ENCODE measurements around the gene CNNM3.
A peak's percentile ranks its signal among the peaks of the same experiment; 100 is the strongest.

CNNM3 gene

GRCh38 chr2:96807127-96807471, 9.0 kb upstream of the CNNM3 start:
- H3K79me2 ChIP-seq (ENCODE audit: insufficient read depth, low read length): no peaks in the 10 kb centered on the region
- H3K9ac ChIP-seq (ENCODE audit: low read length): peak overlapping the region; percentile 14; the same call in 1 of the 2 replicates
- H3K9me3 ChIP-seq (ENCODE audit: insufficient read depth, low read length): no peaks in the 10 kb centered on the region
- peak overlapping the region; percentile 94 for H2AFZ ChIP-seq (ENCODE audit: low read depth, low read length, severe bottlenecking)
- H3K4me2 ChIP-seq (ENCODE audit: low read depth, low read length, poor library complexity, severe bottlenecking): peak overlapping the region; percentile 75
- peaks cover 5% of the 10 kb centered on the region; the same call in 1 of the 2 replicates for H3F3A ChIP-seq (ENCODE audit: insufficient read depth)
- peak overlapping the region; percentile 61 for H3K27ac ChIP-seq (ENCODE audit: low read depth, low read length)
- no peaks in the 10 kb centered on the region for H3K27me3 ChIP-seq (ENCODE audit: low read length)
- H4K20me1 ChIP-seq (ENCODE audit: low read depth, low read length): no peaks in the 10 kb centered on the region
- TF ChIP-seq EZH2phosphoT487 (conservative IDR thresholded peaks at IDR 0.05; ENCODE audit: low read length) (no peak), CTCF (IDR thresholded peaks at IDR 0.05; ENCODE audit: insufficient read depth, low read length, poor library complexity, severe bottlenecking) (no peak)
- H3K36me3 ChIP-seq (ENCODE audit: low read length): no peaks in the 10 kb centered on the region
- H3K9me2 ChIP-seq (replicated peaks; ENCODE audit: insufficient read depth, low read length): no peaks in the 10 kb centered on the region
- no peak overlapping the region for H3K4me3 ChIP-seq (ENCODE audit: insufficient read depth, low read length, poor library complexity, severe bottlenecking)

- no peak overlapping the region for H2AFZ ChIP-seq (ENCODE audit: low read depth, low read length, severe bottlenecking)
- no peak overlapping the region for H3K4me3 ChIP-seq (ENCODE audit: insufficient read depth, low read length, poor library complexity, severe bottlenecking)
- peaks cover 5% of the 10 kb centered on the region; the same call in 1 of the 2 replicates for H3F3A ChIP-seq (ENCODE audit: insufficient read depth)
- H3K9me3 ChIP-seq (ENCODE audit: insufficient read depth, low read length): no peaks in the 10 kb centered on the region
- no peak overlapping the region for H3K4me2 ChIP-seq (ENCODE audit: low read depth, low read length, poor library complexity, severe bottlenecking)
- no peaks in the 10 kb centered on the region for H3K79me2 ChIP-seq (ENCODE audit: insufficient read depth, low read length)
- no peak for TF ChIP-seq EZH2phosphoT487 (conservative IDR thresholded peaks at IDR 0.05; ENCODE audit: low read length)
- no peak for TF ChIP-seq CTCF (IDR thresholded peaks at IDR 0.05; ENCODE audit: insufficient read depth, low read length, poor library complexity, severe bottlenecking)
- no peaks in the 10 kb centered on the region for H4K20me1 ChIP-seq (ENCODE audit: low read depth, low read length)
- H3K36me3 ChIP-seq (ENCODE audit: low read length): no peaks in the 10 kb centered on the region
- H3K27me3 ChIP-seq (ENCODE audit: low read length): no peaks in the 10 kb centered on the region
- no peaks in the 10 kb centered on the region for H3K9me2 ChIP-seq (replicated peaks; ENCODE audit: insufficient read depth, low read length)
- H3K9ac ChIP-seq (ENCODE audit: low read length): no peak overlapping the region
- H3K27ac ChIP-seq (ENCODE audit: low read depth, low read length): no peak overlapping the region
Observed at GRCh38 chr2:96808176-96808837, 7.8 kb upstream of the CNNM3 start.

GRCh38 chr2:96809216-96809882, 6.7 kb upstream of the CNNM3 start:
- Histone ChIP-seq H3K4me3 (ENCODE audit: insufficient read depth, low read length, poor library complexity, severe bottlenecking) (no peak overlapping the region), H4K20me1 (ENCODE audit: low read depth, low read length) (no peaks in the 10 kb centered on the region), H3K27ac (ENCODE audit: low read depth, low read length) (no peak overlapping the region), H3K9me3 (ENCODE audit: insufficient read depth, low read length) (no peaks in the 10 kb centered on the region), H2AFZ (ENCODE audit: low read depth, low read length, severe bottlenecking) (no peak overlapping the region), H3K9ac (ENCODE audit: low read length) (no peak overlapping the region), H3K79me2 (ENCODE audit: insufficient read depth, low read length) (no peaks in the 10 kb centered on the region), H3K9me2 (replicated peaks; ENCODE audit: insufficient read depth, low read length) (no peaks in the 10 kb centered on the region), H3F3A (ENCODE audit: insufficient read depth) (peaks cover 5% of the 10 kb centered on the region; the same call in 1 of the 2 replicates), H3K36me3 (ENCODE audit: low read length) (no peaks in the 10 kb centered on the region), H3K4me2 (ENCODE audit: low read depth, low read length, poor library complexity, severe bottlenecking) (no peak overlapping the region), H3K27me3 (ENCODE audit: low read length) (no peaks in the 10 kb centered on the region)
- TF ChIP-seq EZH2phosphoT487 (conservative IDR thresholded peaks at IDR 0.05; ENCODE audit: low read length) (no peak), CTCF (IDR thresholded peaks at IDR 0.05; ENCODE audit: insufficient read depth, low read length, poor library complexity, severe bottlenecking) (no peak)
